ENCODE results near the gene ZNF841.
"Not testable (repeated sequence)": the region's sequence is repeated elsewhere in the genome, so short reads cannot be mapped to it uniquely, and the experiment has no call there.

Gene ZNF841

GRCh38 chr19:52066258-52066863 lies 29.2 kb downstream of the ZNF841 start:
- no peak for ATAC-seq

GRCh38 chr19:52065399-52065798 lies 30.2 kb downstream of the ZNF841 start:
- ATAC-seq, result no peak

- not testable (repeated sequence) for ATAC-seq
Observed at GRCh38 chr19:52056480-52056879, 39.1 kb downstream of the ZNF841 start.

- ATAC-seq, result not testable (repeated sequence)
Observed at GRCh38 chr19:52051736-52052135, 43.8 kb downstream of the ZNF841 start.

GRCh38 chr19:52048555-52049501 lies 46.7 kb downstream of the ZNF841 start, which contains the start of gene ZNF432:
Gene ZNF432 (minus strand): TSS chr19:52048838. CDS start chr19:52046868, 1,970 bp downstream.
- peak; percentile 87 to 90 for ATAC-seq

GRCh38 chr19:52039169-52039568 lies 56.4 kb downstream of the ZNF841 start:
- ATAC-seq, result no peak

- no peak for ATAC-seq
Observed at GRCh38 chr19:52034051-52034728, 61.4 kb downstream of the ZNF841 start.

- ATAC-seq, result peak; percentile 8 to 22
Observed at GRCh38 chr19:52028780-52029123, 66.8 kb downstream of the ZNF841 start.

- ATAC-seq, result peak; percentile 94 to 95
Observed at GRCh38 chr19:52028027-52028779, 67.4 kb downstream of the ZNF841 start, which contains the start of gene ZNF614. Gene ZNF614 (minus strand): TSS chr19:52028379. CDS start chr19:52025745, 2,634 bp downstream.

- not testable (repeated sequence) for ATAC-seq
Observed at GRCh38 chr19:52026255-52026990, 69.1 kb downstream of the ZNF841 start.

GRCh38 chr19:52024478-52024877 lies 71.1 kb downstream of the ZNF841 start:
- ATAC-seq, result not testable (repeated sequence)

- no peak for ATAC-seq
Observed at GRCh38 chr19:52022193-52022592, 73.4 kb downstream of the ZNF841 start.

GRCh38 chr19:52020506-52020905 lies 75.1 kb downstream of the ZNF841 start:
- ATAC-seq, result no peak

Data from activated CD4-positive, CD25-positive, alpha-beta regulatory T cell treated with anti-CD3 and anti-CD28 coated beads, Interleukin-2, amount 50 U/mL, for 24 hours (primary cell).